Ishikawa (cell line): Measurements from ENCODE around the gene CREG2.

Experiments
- EP300 ChIP-seq: IDR thresholded peaks from 2 replicates; pipeline ENCODE4 v1.6.1; 2012; ENCODE audit warnings: borderline replicate concordance
- FOXM1 ChIP-seq: IDR thresholded peaks from 2 replicates; pipeline ENCODE4 v1.6.1; 2012; ENCODE audit warnings: low read depth, borderline replicate concordance
- RAD21 ChIP-seq: IDR thresholded peaks from 2 replicates; pipeline ENCODE4 v1.6.1; 2012; ENCODE audit warnings: low read depth
- YY1 ChIP-seq: IDR thresholded peaks from 2 replicates; pipeline ENCODE4 v1.6.1; 2012; ENCODE audit warnings: low read depth
- TF ChIP-seq, protein P1 (sequence below): IDR thresholded peaks from 2 replicates; pipeline ENCODE4 v1.6.1; 2012; ENCODE audit warnings: low read depth, mild to moderate bottlenecking
- TF ChIP-seq, protein P2 (sequence below): IDR thresholded peaks from 2 replicates; pipeline ENCODE4 v1.6.1; 2012

GRCh38 chr2:101395545-101396315 lies 8.4 kb upstream of the CREG2 start:
- TF ChIP-seq EP300 (no peak), FOXM1 (no peak), YY1 (no peak), RAD21 (no peak)
- TF ChIP-seq, protein P1, sequence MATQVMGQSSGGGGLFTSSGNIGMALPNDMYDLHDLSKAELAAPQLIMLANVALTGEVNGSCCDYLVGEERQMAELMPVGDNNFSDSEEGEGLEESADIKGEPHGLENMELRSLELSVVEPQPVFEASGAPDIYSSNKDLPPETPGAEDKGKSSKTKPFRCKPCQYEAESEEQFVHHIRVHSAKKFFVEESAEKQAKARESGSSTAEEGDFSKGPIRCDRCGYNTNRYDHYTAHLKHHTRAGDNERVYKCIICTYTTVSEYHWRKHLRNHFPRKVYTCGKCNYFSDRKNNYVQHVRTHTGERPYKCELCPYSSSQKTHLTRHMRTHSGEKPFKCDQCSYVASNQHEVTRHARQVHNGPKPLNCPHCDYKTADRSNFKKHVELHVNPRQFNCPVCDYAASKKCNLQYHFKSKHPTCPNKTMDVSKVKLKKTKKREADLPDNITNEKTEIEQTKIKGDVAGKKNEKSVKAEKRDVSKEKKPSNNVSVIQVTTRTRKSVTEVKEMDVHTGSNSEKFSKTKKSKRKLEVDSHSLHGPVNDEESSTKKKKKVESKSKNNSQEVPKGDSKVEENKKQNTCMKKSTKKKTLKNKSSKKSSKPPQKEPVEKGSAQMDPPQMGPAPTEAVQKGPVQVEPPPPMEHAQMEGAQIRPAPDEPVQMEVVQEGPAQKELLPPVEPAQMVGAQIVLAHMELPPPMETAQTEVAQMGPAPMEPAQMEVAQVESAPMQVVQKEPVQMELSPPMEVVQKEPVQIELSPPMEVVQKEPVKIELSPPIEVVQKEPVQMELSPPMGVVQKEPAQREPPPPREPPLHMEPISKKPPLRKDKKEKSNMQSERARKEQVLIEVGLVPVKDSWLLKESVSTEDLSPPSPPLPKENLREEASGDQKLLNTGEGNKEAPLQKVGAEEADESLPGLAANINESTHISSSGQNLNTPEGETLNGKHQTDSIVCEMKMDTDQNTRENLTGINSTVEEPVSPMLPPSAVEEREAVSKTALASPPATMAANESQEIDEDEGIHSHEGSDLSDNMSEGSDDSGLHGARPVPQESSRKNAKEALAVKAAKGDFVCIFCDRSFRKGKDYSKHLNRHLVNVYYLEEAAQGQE, result no peak
- TF ChIP-seq, protein P2, sequence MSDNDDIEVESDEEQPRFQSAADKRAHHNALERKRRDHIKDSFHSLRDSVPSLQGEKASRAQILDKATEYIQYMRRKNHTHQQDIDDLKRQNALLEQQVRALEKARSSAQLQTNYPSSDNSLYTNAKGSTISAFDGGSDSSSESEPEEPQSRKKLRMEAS, result no peak
